Hematopoietic multipotent progenitor cell treated with erythropoietin and hydrocortisone succinate and interleukin-3 and kit ligand, for 8 days (in vitro differentiated cells): ENCODE measurements around the gene INSR.
"Not testable (repeated sequence)": the region's sequence is repeated elsewhere in the genome, so short reads cannot be mapped to it uniquely, and the experiment has no call there.

Experiments
- DNase-seq: peaks from one replicate; pipeline ENCODE4 v3.0.0-alpha.2; 2015

INSR gene

GRCh38 chr19:7255631-7256030, 38.6 kb downstream of the INSR start:
- DNase-seq, result no peak

GRCh38 chr19:7255119-7255518, 39.1 kb downstream of the INSR start:
- no peak for DNase-seq

- no peak for DNase-seq
Observed at GRCh38 chr19:7254590-7254989, 39.6 kb downstream of the INSR start.

- no peak for DNase-seq
Observed at GRCh38 chr19:7252364-7252763, 41.9 kb downstream of the INSR start.

GRCh38 chr19:7251494-7251893, 42.7 kb downstream of the INSR start:
- DNase-seq, result no peak

- DNase-seq, result no peak
Observed at GRCh38 chr19:7250951-7251350, 43.3 kb downstream of the INSR start.

GRCh38 chr19:7250057-7250596, 44.1 kb downstream of the INSR start:
- DNase-seq, result no peak

- no peak for DNase-seq
Observed at GRCh38 chr19:7247155-7247554, 47.1 kb downstream of the INSR start.

- no peak for DNase-seq
Observed at GRCh38 chr19:7246601-7247000, 47.6 kb downstream of the INSR start.

GRCh38 chr19:7242601-7243258, 51.5 kb downstream of the INSR start:
- DNase-seq, result no peak

GRCh38 chr19:7238051-7238450, 56.2 kb downstream of the INSR start:
- DNase-seq, result no peak

GRCh38 chr19:7236153-7236552, 58.1 kb downstream of the INSR start:
- DNase-seq, result no peak

GRCh38 chr19:7230826-7231225, 63.4 kb downstream of the INSR start:
- no peak for DNase-seq

GRCh38 chr19:7229735-7230134, 64.5 kb downstream of the INSR start:
- DNase-seq, result no peak

GRCh38 chr19:7228935-7229541, 65.2 kb downstream of the INSR start:
- no peak for DNase-seq

GRCh38 chr19:7227735-7228134, 66.5 kb downstream of the INSR start:
- DNase-seq, result no peak

GRCh38 chr19:7227149-7227548, 67.1 kb downstream of the INSR start:
- DNase-seq, result not testable (repeated sequence)

- no peak for DNase-seq
Observed at GRCh38 chr19:7226739-7227138, 67.5 kb downstream of the INSR start.

GRCh38 chr19:7225741-7226140, 68.5 kb downstream of the INSR start:
- no peak for DNase-seq

- DNase-seq, result no peak
Observed at GRCh38 chr19:7224995-7225394, 69.2 kb downstream of the INSR start.

GRCh38 chr19:7224209-7224686, 70.0 kb downstream of the INSR start:
- no peak for DNase-seq

GRCh38 chr19:7223429-7223828, 70.8 kb downstream of the INSR start:
- DNase-seq, result no peak

- DNase-seq, result no peak
Observed at GRCh38 chr19:7219056-7219455, 75.2 kb downstream of the INSR start.

- no peak for DNase-seq
Observed at GRCh38 chr19:7217861-7218260, 76.4 kb downstream of the INSR start.
